NK-92 treated with Interleukin-12 subunit alpha and Interleukin-12 subunit beta, amount 100 ng/mL, for 24 hours (cell line): ENCODE results near the gene KLHL18.
"Not testable (repeated sequence)": the region's sequence is repeated elsewhere in the genome, so short reads cannot be mapped to it uniquely, and the experiment has no call there.

Experiments
- DNase-seq: peaks from one replicate; lab custom pipeline; 2025; lab: John Stamatoyannopoulos, UW

The KLHL18 gene

DNA sequence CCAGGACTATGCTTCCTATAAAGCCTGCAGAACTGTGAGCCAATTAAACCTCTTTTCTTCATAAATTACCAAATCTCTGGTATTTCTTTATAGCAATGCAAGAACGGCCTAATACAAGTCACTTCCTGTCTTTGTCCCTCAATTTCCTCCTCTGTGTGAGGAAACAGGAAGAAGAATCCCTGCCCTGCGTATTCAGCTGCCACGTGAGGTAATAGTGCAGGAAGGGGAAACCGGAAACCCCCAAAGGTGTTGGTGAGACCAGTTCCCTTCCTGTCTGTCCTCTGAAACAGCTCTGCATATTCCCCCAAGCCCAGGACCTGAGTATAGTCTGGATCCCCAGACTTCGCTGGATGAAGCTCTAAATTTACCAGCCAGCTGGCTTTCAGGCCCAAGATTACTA is 80.0 kb downstream of the KLHL18 start:
- DNase-seq = no peak

DNA sequence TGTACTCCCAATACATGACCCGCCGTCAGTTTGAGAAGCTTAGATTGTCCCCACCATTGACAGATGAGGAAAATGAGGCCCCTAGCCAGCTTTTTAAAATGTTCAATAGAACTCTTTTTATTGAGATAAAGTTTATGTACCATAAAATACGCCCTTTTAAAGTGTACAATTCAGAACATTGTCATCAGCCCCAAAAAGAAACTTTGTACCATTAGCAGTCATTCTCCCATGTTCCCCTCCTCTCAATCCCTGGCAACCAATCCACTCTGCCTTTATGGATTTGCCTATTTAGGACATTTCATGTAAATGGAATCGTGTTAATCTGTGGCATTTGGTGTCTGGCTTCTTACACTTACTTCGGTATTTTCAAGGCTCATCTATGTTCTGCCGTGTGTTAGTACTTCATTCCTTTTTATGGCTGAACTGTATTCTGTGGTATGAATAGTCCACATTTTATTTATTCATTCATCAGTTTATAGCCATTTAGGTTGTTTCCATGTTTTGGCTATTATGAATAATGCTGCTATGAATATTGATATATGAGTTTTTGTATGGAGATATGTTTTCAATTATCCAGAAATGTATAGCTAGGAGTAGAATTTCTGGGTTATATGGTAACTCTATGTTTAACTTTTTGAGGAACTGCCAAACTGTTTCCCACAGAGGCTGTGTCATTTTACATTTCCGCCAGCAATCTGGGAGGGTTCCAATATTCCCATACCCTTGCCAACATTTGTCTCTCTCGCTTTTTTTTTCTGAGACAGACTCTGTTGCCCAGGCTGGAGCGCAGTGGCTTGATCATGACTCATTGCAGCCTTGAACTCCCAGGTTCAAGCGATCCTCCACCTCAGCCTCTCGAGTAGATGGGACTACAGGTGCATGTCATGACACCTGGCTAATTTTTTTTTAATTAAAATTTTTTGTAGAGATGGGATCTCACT is 82.7 kb downstream of the KLHL18 start:
- no peak for DNase-seq

DNA sequence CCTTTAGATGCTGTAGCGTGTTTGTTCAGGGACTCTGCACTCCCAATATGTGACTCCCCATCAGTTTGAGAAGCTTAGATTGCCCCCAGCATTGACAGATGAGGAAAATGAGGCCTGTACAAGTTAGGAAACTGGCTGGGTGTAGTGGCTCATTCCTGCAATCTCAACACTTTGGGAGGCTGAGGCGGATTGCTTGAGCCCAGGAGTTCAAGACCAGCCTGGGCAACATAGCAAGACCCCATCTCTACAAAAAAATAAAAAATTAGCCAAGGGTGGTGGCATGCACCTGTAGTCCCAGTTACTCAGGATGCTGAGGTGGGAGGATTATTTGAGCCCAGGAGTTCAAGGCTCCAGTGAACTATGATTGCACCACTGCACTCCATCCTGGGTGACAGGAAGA is 84.1 kb downstream of the KLHL18 start:
- DNase-seq = no peak

DNA sequence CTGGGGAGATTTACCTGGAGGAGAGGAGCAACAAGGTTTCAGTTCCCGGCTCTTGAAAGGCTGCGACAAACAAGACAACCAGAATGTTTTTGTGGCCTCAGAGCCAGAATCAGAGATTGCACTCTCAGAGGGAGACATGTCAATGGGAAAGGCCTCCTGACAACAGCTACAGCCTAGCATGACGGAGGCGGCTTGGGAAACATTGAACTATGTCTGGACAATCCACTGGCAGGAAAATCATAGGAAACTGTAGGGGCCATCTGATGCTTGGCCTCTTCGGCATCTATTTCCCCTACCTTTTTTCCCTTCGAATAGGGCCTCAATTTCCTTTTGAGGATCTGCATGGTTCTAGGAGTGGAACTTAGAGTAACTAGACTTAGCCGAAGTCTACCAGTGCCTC is 84.9 kb downstream of the KLHL18 start:
- no peak for DNase-seq

DNA sequence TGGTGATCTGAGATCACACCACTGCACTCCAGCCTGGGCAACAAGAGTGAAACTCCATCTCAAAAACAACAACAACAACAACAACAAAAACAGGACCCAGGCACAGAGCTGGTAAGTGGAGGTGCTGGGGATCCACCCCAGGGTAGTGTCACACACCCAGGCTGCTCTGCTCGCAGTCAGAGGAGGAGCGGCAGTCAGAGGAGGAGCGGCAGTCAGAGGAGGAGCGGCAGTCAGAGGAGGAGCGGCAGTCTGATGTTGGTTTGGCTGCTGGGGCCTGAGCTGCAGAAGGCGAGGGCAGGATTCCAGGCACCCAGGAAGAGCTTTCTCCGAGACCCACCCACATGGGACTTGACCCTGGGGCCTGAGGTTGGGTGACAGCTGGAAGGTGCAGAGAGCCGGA is 87.3 kb downstream of the KLHL18 start:
- not testable (repeated sequence) for DNase-seq

DNA sequence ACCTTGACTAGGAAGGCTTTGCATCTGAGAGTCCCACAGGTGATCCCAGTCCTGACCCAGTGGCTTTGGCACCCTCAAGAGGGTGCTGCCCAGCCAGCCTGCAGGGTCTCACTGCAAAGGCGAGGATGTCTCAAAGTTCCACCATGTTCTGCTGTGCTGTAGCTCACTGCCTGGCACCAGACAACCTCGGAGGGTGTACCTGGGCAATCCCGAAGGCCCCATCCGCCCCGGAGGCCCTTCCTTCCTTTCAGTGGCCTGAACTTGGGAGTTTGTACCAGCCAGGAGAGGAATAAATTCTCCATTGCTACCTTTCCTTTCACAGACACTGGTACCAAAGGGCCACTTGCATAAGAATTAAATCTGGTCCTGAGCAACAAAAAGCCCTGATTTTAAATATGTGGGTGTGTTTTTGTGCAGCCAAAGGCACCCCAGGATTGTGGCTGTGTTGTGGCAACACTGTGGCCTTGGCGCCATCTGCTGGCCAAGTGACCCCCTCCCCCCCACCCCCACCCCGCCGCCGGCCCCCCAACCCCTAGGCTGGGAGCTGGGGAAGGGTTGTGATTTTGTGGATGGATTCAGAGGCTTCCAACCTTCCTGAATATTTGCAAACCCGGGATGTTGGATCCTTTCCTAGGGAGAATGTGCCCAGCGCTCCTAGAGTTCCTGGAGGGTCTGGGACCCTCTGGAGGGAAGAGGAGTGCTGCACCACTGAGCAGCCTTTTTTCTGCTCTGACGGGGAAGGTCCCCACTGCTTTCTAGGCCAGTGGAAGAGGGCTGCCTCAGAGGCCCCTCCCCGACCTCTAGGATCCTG is 88.3 kb downstream of the KLHL18 start:
- DNase-seq = peak; percentile 3

DNA sequence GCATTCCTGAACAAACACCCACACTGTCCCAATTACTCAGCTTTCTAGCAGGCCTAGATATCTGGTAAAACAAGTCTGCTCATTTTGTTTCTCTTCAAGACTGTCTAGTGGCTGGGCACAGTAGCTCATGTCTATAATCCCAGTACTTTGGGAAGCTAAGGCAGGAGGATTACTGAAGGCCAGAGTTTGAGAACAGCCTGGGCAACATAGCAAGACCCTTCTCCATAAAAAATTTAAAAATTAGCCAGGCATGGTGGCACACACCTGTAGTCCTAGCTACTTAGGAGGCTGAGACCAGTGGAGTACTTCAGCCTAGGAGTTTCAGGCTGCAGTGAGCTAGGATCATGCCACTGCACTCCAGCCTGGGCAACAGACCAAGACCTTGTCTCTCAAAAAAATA is 91.8 kb downstream of the KLHL18 start:
- no peak for DNase-seq

DNA sequence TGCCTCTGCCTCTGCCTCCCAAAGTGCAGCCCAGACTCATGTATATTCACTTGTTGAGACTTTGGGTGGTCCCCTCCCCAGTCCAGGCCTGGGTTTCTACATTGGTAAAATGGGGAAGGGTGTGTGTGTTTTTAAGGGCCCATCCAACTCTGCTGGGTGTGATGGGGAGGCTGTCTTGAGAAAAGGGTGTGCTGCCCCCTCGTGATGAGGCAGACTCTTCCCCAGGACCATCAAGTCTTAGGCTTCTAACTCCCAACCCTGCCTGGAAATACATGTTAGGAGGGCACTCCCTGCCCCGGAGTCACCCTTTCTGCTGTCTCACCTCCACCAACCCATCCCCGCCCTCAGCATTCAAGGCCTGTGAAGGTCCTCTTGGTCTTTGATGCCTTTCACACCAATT is 93.6 kb downstream of the KLHL18 start:
- DNase-seq = no peak

DNA sequence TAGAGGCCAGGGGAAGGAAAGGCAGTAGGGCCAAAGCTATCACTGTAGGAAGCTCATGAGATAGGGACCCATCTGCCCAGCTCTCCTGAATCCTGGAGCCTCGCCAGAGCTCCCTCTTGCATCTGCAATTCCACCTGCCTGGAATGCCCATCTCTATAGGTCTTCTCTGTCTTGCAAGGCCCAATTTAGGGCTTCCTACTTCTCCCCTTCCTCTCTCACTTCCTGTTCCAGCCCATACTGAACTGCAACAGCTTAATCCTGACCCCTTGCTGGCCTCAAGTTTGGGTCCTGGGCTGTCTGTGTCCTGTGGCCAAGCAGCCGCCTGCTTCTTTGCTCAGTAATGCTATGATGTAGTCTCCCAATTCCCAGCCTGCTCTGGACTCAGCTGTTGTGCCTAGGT is 94.4 kb downstream of the KLHL18 start:
- no peak for DNase-seq

DNA sequence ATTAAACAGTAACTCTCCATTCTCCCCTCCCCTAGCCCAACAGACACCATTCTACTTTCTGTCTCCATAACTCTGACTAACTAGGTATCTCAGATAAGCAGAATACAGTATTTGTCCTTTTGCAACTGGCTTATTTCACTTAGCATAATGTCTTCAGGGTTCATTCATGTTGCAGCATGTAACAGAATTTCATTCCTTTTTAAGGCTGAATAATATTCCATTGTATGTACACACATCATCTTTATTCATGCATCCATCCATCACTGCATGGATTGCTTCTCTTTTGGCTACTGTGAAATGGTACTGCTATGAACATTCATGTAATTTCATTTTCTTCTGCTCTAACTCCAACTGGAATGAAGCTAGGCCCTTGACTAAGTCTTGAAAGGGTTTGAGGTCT is 96.1 kb downstream of the KLHL18 start:
- DNase-seq = no peak

DNA sequence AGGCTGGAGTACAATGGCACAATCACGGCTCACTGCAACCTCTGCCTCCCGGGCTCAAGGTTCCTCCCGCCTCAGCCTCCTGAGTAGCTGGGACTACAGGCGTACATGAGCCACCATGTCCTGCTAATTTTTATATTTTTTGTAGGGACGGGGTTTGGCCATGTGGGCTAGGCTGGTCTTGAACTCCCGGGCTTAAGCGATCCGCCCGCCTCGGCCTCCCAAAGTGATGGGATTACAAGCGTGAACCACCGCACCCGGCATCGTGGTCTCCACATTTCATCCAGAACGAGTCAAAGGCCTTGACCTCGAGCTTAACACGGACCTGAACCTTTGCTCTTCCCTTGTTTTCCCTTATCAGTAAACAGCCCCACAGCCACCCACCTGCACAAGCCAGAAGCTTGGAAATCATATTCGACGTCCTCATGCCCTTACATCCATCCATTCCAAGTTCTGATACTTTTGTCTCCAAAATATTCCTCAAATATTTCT is 96.7 kb downstream of the KLHL18 start:
- no peak for DNase-seq

DNA sequence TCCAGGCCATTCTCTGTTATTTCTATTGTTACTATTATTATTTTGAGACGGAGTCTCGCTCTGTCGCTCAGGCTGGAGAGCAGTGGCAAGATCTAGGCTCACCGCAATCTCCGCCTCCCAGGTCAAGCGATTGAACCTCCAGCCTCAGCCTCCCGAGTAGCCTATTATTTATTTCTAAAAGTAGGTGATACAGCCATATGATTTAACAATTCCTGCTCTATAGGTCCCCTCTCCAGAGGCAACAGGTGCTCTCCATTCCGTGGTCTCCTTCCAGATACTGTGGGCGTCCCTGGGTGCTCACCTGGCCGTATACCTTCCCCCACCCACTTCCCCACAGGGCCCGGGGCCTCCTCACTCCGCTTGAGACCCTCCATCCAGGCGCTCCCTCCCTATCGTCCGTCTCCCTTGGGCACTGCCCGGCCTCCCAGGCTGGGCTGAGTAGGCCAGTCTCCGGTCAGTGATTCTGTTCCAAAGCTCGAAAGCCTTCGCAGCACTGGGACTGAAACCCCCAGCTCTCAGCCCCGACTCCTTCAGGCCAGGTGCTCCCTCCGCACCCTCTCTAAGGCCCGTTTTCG is 97.4 kb downstream of the KLHL18 start:
- DNase-seq = no peak

DNA sequence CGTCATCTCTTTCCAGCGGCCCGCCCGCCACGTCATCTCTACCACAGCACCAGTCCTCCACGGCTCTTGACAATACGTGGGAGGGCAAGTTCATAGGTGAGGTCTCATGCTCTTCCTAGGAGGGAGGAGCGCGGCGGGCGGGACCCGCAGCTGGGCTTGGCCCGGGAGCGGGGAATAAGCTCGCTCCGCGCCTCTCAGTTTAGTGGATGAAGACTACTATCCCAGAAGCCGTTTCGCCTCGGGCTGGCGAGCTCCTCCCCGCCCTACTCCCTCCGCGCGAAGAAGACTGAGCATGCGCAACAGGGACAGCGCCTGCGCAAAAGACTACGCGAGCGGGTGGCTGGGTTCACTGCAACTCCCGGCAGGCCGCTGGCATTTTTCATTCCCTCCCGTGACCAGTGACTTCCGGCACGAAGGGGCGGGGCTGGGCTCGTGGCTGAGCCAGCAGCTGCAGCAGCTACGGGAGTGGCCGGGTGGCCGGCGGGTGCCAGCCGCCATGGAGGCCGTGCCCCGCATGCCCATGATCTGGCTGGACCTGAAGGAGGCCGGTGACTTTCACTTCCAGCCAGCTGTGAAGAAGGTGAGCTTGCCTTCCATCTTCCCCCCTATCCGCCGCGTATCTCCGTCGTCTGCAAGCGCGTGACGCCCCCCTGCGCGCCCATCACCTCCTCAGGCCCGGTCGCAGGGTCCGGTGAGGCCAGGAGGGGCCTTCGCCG is 98.0 kb downstream of the KLHL18 start, which contains the start of gene PTPN23:
PTPN23 (plus strand) TSS at position 421 of the 716 bp plus-strand sequence; CDS start at position 497, 76 bp downstream.
- peak; percentile 96 for DNase-seq

DNA sequence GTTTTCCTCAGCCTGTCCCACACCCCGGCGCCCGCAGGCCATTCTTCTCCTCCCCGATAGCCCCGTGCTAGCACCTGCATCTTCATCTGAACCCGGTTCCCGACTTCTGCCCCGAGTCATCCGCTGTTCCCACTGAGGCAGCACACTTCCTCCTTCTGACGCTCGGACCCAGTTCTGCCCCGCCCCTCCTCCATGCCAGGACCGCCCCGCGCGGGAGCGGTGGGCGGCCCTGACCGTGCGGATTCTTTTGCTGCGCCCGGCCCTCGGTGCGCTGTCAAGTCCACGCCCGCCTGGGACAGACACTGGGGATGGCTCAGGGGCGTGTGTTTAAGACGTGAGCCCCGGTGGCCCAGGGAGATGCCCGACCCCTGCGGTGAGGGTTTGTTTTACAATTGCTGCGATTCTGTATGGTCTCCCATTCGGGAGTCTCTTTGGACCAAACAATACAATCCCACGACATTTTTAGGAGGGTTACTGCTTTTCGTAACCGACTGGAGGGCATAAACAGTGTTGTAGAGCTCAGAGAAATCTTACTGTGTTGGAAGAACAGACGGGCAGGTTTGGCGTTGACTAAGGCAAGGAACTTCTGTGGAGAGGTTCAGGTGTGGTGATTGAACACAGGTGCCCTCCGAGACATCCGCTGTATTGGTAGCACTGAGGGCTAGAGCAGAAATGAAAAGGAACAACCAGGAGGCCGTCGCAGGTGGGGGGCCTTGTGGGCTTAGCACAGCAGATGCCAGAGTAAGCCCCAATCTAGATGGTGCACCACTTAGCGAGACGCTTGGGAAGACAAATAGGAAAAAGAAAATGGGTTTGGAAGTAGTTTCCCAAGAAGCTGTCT is 98.8 kb downstream of the KLHL18 start:
- DNase-seq = peak; percentile 75

DNA sequence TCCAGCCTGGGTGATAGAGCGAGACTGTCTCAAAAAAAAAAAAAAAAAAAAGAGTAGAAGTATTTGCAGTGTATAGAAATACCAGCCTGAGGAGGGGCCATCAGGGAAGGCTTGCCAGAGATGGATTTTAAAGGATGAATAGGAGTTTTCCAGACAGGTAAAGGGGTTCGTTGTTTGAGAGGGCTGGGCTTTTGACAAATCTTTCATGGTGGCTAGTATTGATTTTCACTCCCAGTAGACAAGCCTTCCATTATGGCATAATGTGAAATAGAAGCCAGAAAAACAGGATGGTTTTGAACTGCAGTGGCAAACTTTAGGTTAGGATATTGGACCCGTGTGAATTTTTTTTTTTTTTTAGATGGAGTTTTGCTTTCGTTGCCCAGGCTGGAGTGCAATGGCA is 101.7 kb downstream of the KLHL18 start:
- no peak for DNase-seq

DNA sequence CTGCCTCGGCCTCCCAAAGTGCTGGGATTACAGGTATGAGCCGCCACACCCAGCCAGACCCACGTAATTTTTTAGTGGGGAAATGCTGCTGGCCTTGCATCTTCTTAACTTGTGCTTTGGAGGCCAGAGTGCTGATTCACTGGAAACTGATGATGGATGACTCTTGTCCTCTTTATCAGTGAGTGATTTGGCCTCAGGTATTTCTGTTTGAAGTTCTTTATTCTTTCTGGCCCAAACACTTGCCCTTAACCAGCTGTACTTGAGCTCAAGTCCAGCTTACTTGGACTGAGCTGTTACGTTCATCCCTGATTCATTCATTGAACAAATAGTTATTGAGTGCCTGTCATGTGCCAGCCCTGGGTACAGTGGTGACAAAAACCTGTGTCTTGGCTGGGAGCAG is 102.3 kb downstream of the KLHL18 start:
- no peak for DNase-seq

DNA sequence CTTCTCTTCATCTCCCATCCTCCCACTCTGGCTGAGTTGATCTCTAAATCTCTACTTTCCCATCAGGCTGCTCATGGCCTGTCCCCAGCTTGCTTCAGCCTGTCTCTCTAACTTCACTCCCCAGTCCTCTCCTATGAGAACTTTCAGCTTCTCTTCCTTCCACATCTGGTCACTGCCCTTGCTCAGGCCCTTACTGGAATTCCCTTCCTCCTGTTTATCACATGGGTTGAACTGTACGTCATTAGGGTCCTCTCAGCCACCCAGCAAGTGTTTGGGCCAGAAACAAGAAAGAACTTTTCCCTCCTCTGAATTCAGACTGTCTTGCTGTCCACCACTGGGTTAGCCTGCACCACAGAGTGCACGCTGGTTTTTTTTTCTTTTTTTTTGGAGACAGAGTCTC is 103.1 kb downstream of the KLHL18 start:
- no peak for DNase-seq

DNA sequence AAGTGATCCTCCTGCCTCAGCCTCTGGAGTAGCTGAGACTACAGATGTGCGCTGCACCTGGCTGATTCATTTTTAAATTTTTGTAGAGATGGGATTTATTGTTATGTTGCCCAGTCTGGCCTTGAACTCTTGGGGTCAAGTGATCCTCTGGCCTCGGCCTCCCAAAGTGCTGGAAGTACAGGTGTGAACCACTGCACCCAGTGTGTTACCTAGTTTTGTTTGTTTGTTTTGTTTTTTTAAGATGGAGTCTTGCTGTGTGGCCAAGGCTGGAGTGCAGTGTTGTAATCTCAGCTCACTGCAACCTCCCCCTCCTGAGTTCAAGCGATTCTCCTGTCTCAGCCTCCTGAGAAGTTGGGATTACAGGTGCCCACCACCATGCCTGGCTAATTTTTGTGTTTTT is 110.2 kb downstream of the KLHL18 start:
- no peak for DNase-seq

DNA sequence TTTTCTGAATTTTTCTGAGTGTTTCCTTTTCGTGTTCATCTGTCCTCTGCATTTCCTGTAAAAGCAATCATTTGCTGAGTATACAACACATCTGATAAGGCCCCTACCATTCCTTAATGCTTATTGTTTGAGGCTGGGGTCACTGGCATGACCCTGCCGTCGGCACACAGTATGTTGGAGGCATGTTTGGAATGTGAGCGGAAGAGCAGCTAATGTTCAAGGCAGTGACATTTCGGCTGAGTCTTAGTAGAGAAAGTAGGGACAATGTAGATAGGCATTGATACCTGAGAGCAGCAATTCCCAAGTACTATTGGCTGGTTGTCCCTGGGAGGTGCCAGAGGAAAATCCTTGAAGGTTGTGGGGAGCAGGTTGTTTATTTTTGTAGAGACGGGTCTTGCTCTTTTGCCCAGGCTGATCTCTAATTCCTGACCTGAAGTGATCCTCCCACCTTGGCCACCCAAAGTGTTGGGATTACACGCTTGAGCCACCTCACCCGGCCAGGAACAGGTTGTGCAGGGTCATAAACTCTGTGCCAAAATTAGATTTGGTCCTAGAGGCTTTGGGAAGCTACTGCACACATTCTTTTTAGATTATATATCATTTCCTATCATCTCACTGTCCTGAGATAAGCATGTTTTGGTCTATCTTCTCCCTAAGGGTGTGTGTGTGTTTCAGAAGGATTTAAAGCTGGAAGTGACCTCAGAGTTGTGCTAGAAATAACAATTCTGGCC is 111.6 kb downstream of the KLHL18 start:
- no peak for DNase-seq

DNA sequence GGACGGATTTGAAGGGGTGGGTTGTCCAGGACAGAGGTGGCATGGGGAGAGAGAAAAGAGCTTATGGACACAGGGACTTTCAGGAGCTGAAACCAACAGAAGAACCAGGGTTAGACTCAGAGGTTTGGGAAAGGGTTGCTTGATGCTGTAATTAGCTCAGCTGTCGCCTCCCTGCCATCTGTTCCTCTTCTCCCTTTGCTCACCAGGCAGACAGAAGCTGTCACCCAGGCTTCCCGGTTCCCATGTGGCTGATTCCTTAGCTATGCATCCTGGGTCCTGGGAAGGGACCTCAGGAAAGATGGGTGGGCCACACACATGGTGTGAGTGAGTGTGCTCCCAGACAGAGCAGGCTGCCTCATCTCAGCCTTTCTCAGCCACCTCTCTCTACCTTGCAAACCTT is 112.1 kb downstream of the KLHL18 start:
- DNase-seq = no peak
